Epithelial cell of esophagus (primary cell): ENCODE results near the gene SYT6.

Experiments used
- DNase-seq: peaks from one replicate; pipeline ENCODE4 v3.0.0; 2010; ENCODE audit warnings: low read depth
- H3K4me3 ChIP-seq: 2 replicates; pipeline ENCODE4 v1.5.1; 2011; ENCODE audit warnings: mild to moderate bottlenecking, low read length, control low read depth
- TF ChIP-seq, protein P1 (sequence below): IDR thresholded peaks from 2 replicates; pipeline ENCODE4 v1.5.1; 2011; ENCODE audit warnings: low read depth, mild to moderate bottlenecking, low read length, control low read depth, inconsistent platforms; ENCODE audit not compliant: insufficient read depth; ENCODE audit errors: missing control alignments

Gene SYT6

GRCh38 chr1:114088392-114089299 lies 65.0 kb downstream of the SYT6 start:
- TF ChIP-seq, protein P1, sequence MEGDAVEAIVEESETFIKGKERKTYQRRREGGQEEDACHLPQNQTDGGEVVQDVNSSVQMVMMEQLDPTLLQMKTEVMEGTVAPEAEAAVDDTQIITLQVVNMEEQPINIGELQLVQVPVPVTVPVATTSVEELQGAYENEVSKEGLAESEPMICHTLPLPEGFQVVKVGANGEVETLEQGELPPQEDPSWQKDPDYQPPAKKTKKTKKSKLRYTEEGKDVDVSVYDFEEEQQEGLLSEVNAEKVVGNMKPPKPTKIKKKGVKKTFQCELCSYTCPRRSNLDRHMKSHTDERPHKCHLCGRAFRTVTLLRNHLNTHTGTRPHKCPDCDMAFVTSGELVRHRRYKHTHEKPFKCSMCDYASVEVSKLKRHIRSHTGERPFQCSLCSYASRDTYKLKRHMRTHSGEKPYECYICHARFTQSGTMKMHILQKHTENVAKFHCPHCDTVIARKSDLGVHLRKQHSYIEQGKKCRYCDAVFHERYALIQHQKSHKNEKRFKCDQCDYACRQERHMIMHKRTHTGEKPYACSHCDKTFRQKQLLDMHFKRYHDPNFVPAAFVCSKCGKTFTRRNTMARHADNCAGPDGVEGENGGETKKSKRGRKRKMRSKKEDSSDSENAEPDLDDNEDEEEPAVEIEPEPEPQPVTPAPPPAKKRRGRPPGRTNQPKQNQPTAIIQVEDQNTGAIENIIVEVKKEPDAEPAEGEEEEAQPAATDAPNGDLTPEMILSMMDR = no peak
- no peak overlapping the region for H3K4me3 ChIP-seq
- DNase-seq = no peak

- DNase-seq = no peak
- no peak overlapping the region for H3K4me3 ChIP-seq
- TF ChIP-seq, protein P1 = no peak
Observed at GRCh38 chr1:114087495-114087894, 66.2 kb downstream of the SYT6 start.

DNA sequence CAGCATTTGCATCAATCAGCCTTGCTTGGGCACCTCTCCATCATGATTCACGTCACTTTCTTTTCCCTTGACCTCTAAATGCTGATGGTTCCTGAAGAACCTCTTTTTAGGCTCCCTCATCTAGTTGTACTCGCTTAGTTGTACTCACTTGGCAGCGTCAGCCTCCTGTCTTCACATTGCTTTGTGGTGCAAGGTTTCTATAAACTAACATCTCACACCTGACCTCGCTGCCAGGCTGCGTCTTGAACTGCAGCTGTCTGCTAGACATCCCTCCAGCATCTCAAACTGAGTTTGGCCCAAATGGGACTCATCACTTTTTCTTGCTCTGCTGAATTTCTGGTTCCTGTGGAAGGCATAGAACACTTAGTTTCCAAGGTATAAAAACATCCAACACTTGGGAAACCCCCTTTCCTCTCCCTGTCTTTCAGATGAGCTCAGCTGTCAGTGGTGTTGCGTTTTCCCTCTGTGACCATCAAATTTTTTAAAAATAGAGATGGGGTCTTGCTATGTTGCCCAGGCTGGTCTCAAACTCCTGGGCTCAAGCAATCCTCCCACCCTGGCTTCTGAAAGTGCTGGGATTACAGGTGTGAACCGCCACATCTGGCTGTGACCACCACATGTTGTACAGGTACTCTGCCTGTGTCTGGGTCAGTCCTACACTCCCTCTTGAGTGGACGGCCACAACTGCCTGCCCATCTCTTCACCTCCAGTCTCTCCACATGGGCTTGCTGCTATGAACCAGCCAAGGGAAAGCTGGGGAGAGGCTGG lies 66.9 kb downstream of the SYT6 start:
- no peak overlapping the region for H3K4me3 ChIP-seq
- DNase-seq = no peak
- TF ChIP-seq, protein P1 = no peak

- DNase-seq = peak; percentile 74
- TF ChIP-seq, protein P1 = no peak
- H3K4me3 ChIP-seq = no peak overlapping the region
Observed at GRCh38 chr1:114082867-114083585, 70.6 kb downstream of the SYT6 start.

GRCh38 chr1:114082304-114082630 lies 71.4 kb downstream of the SYT6 start:
- TF ChIP-seq, protein P1 = no peak
- H3K4me3 ChIP-seq = no peak overlapping the region
- no peak for DNase-seq

GRCh38 chr1:114081437-114082303 lies 72.0 kb downstream of the SYT6 start:
- no peak overlapping the region for H3K4me3 ChIP-seq
- TF ChIP-seq, protein P1 = no peak
- DNase-seq = no peak
